Measurements from ENCODE around the gene DLL3. TPM values are rescaled to one million over a fixed set of nuclear protein-coding genes. Genes with fewer than 3 reads are reported as not detected.

DLL3 gene
- total and polyA plus RNA-seq, 10 of the 15 experiments (the other 5 are each of a cell fraction or from before 2014, with no cell fraction given) = 0.18 to 2.0 (median 0.95) TPM

DNA sequence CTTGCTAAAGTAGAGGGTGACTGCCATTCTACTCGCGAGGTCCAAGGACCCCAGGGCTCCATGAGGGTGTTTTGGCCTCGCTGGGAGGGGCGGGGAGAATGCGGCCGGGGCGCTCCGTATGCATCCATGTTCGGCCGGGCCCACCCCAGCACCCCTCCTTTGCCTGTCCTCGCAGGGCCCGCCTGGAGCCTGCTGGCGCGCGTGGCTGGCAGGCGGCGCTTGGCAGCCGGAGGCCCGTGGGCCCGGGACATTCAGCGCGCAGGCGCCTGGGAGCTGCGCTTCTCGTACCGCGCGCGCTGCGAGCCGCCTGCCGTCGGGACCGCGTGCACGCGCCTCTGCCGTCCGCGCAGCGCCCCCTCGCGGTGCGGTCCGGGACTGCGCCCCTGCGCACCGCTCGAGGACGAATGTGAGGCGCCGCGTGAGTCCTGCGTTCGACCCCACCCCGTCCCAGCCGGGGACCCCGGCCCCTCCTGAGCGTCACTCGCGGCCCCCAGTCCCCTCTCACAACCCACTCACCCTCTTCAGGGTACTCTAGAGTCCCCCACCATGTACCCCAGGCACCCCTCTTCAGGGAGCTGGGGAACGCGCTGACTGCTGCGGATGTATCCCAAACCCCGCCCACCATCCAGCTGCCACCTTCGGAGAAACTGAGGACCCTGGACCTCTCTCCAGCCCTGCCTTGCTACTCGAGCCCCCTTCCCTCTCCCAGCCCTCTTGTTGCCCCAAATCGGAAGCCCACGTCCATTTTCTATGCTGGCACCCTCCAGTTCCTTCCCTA, 4.1 kb downstream of the DLL3 start (continued):
- TF ChIP-seq BCL3 (IDR thresholded peaks at IDR 0.05; ENCODE audit: borderline replicate concordance, insufficient read depth, low read depth, low read length, poor library complexity, severe bottlenecking) = no peak
- peak; percentile 98 for TF ChIP-seq ZNF687 (IDR thresholded peaks at IDR 0.05)
- no peak for TF ChIP-seq ZNF384 (IDR thresholded peaks at IDR 0.05; ENCODE audit: borderline replicate concordance, low read depth, low read length)
- no peak for TF ChIP-seq BCL11A (IDR thresholded peaks at IDR 0.05; ENCODE audit: low read depth, low read length)
- no peak for TF ChIP-seq FOXM1 (IDR thresholded peaks at IDR 0.05; ENCODE audit: low read depth, low read length)
- TF ChIP-seq CHD2 (IDR thresholded peaks at IDR 0.05; ENCODE audit: borderline replicate concordance, low read depth, low read length) = no peak
- TF ChIP-seq CBX5 (IDR thresholded peaks at IDR 0.05; ENCODE audit: low read depth) = no peak
- 0 out of 2 replicates have a peak, but pooled peaks have one; percentile 3 for TF ChIP-seq TCF12 (IDR thresholded peaks at IDR 0.05; ENCODE audit: low read depth, low read length)
- TF ChIP-seq, protein P1, sequence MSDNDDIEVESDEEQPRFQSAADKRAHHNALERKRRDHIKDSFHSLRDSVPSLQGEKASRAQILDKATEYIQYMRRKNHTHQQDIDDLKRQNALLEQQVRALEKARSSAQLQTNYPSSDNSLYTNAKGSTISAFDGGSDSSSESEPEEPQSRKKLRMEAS (IDR thresholded peaks at IDR 0.05; ENCODE audit: low read depth, low read length) = 0 out of 2 replicates have a peak, but pooled peaks have one; percentile 67
- TF ChIP-seq BRCA1 (IDR thresholded peaks at IDR 0.05; ENCODE audit: low read depth, low read length) = no peak
- TF ChIP-seq ATF7 (IDR thresholded peaks at IDR 0.05; ENCODE audit: low read depth) = no peak
- TF ChIP-seq TBL1XR1 (IDR thresholded peaks at IDR 0.05; ENCODE audit: low read depth, low read length) = no peak
- TF ChIP-seq NFXL1 (IDR thresholded peaks at IDR 0.05; ENCODE audit: borderline replicate concordance) = no peak
- peak; percentile 86 for TF ChIP-seq SMARCA5 (IDR thresholded peaks at IDR 0.05)
- TF ChIP-seq ZZZ3 (IDR thresholded peaks at IDR 0.05; ENCODE audit: control insufficient read depth, insufficient read length, low read depth) = no peak
- TF ChIP-seq NR2C2 (IDR thresholded peaks at IDR 0.05; ENCODE audit: borderline replicate concordance, control insufficient read depth, insufficient read length, low read depth) = no peak
- no peak for TF ChIP-seq CREB1 (IDR thresholded peaks at IDR 0.05; ENCODE audit: low read depth)
- TF ChIP-seq MEF2A (IDR thresholded peaks at IDR 0.05; ENCODE audit: insufficient read depth, low read depth, low read length) = no peak
- peak; percentile 59 for TF ChIP-seq YY1 (IDR thresholded peaks at IDR 0.05; ENCODE audit: low read depth, low read length)
- TF ChIP-seq, protein P2, sequence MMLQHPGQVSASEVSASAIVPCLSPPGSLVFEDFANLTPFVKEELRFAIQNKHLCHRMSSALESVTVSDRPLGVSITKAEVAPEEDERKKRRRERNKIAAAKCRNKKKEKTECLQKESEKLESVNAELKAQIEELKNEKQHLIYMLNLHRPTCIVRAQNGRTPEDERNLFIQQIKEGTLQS (IDR thresholded peaks at IDR 0.05; ENCODE audit: borderline replicate concordance, extremely low read depth, low read depth, low read length) = no peak
- TF ChIP-seq SREBF2 (IDR thresholded peaks at IDR 0.05; ENCODE audit: low read length) = no peak
- peak; percentile 23; the same call in 1 of the 2 replicates for TF ChIP-seq SMC3 (IDR thresholded peaks at IDR 0.05; ENCODE audit: borderline replicate concordance, low read length)
- no peak for TF ChIP-seq NR2C1 (IDR thresholded peaks at IDR 0.05)
- TF ChIP-seq, protein P3, sequence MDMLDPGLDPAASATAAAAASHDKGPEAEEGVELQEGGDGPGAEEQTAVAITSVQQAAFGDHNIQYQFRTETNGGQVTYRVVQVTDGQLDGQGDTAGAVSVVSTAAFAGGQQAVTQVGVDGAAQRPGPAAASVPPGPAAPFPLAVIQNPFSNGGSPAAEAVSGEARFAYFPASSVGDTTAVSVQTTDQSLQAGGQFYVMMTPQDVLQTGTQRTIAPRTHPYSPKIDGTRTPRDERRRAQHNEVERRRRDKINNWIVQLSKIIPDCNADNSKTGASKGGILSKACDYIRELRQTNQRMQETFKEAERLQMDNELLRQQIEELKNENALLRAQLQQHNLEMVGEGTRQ (IDR thresholded peaks at IDR 0.05; ENCODE audit: borderline replicate concordance, low read depth, low read length) = no peak
